Ammon's horn (tissue), 1 donor: ENCODE results near the gene FAM98C.
"Not testable (repeated sequence)": the region's sequence is repeated elsewhere in the genome, so short reads cannot be mapped to it uniquely, and the experiment has no call there.

ENCODE experiments used
- DNase-seq: peaks from one replicate; pipeline ENCODE4 v3.0.0-alpha.2; 2016; ENCODE audit warnings: low spot score

FAM98C gene

GRCh38 chr19:38399081-38399480 is 3.8 kb upstream of the FAM98C start:
- no peak for DNase-seq

- no peak for DNase-seq
Observed at GRCh38 chr19:38399537-38399936, 3.4 kb upstream of the FAM98C start.

GRCh38 chr19:38400361-38400760 is 2.5 kb upstream of the FAM98C start:
- no peak for DNase-seq

GRCh38 chr19:38401148-38401547 is 1.7 kb upstream of the FAM98C start:
- DNase-seq = no peak

- DNase-seq = no peak
Observed at GRCh38 chr19:38402623-38402966, 298 bp upstream of the FAM98C start.

GRCh38 chr19:38404858-38405257 is 2.0 kb downstream of the FAM98C start:
- DNase-seq = no peak

GRCh38 chr19:38405276-38405675 is 2.4 kb downstream of the FAM98C start:
- DNase-seq = no peak

- DNase-seq = no peak
Observed at GRCh38 chr19:38409631-38410133, 6.8 kb downstream of the FAM98C start.

GRCh38 chr19:38410407-38410806 is 7.5 kb downstream of the FAM98C start:
- DNase-seq = not testable (repeated sequence)

- DNase-seq = no peak
Observed at GRCh38 chr19:38411041-38411712, 8.3 kb downstream of the FAM98C start.

- not testable (repeated sequence) for DNase-seq
Observed at GRCh38 chr19:38411898-38412297, 9.0 kb downstream of the FAM98C start.

- DNase-seq = no peak
Observed at GRCh38 chr19:38412491-38412890, 9.6 kb downstream of the FAM98C start.

GRCh38 chr19:38412961-38413360 is 10.1 kb downstream of the FAM98C start:
- no peak for DNase-seq

GRCh38 chr19:38413416-38413815 is 10.5 kb downstream of the FAM98C start:
- DNase-seq = no peak

- DNase-seq = no peak
Observed at GRCh38 chr19:38417146-38417543, 14.3 kb downstream of the FAM98C start.

GRCh38 chr19:38417544-38418506 is 14.9 kb downstream of the FAM98C start:
- peak; percentile 36 for DNase-seq

GRCh38 chr19:38420935-38421334 is 18.0 kb downstream of the FAM98C start:
- no peak for DNase-seq

- DNase-seq = no peak
Observed at GRCh38 chr19:38421856-38422255, 19.0 kb downstream of the FAM98C start.

GRCh38 chr19:38422438-38422837 is 19.5 kb downstream of the FAM98C start:
- no peak for DNase-seq

- DNase-seq = no peak
Observed at GRCh38 chr19:38424272-38424671, 21.4 kb downstream of the FAM98C start.

- no peak for DNase-seq
Observed at GRCh38 chr19:38425222-38425809, 22.4 kb downstream of the FAM98C start.

- DNase-seq = peak; percentile 21
Observed at GRCh38 chr19:38425810-38426466, 23.0 kb downstream of the FAM98C start, which contains the start of gene RASGRP4. Gene RASGRP4, minus strand, starts transcription at chr19:38426219. Its CDS starts 128 bp downstream, at chr19:38426091.
